Keratinocyte (primary cell): ENCODE results near the gene XIRP1. TPM values are rescaled to one million over a fixed set of nuclear protein-coding genes. Genes with fewer than 3 reads are reported as not detected.

Source experiments
- DNase-seq: peaks from one replicate; pipeline ENCODE4 v3.0.0-alpha.2; 2011; ENCODE audit warnings: low read depth, missing footprints, low spot score
- FAIRE-seq: peaks from 2 replicates; lab custom pipeline; 2011; peaks lifted over from hg19 to GRCh38; lab: Jason Lieb, UNC
- H2AFZ ChIP-seq: 2 replicates; pipeline ENCODE4 v1.6.0; 2012; ENCODE audit warnings: low read length, control low read depth, inconsistent platforms; ENCODE audit not compliant: control insufficient read depth
- H3K27ac ChIP-seq: 2 replicates; pipeline ENCODE4 v1.5.1; 2011; ENCODE audit warnings: low read length; ENCODE audit not compliant: control insufficient read depth, insufficient read depth
- H3K27me3 ChIP-seq: 3 replicates; pipeline ENCODE4 v1.6.0; 2011; ENCODE audit warnings: low read length; ENCODE audit not compliant: control insufficient read depth, insufficient read depth; ENCODE audit errors: extremely low read depth
- H3K36me3 ChIP-seq, 2 experiments: 2 replicates in 1 of 2; 3 replicates in 1 of 2; pipeline ENCODE4 v1.5.1; 2011; ENCODE audit warnings: low read length in 2 of 2, mild to moderate bottlenecking in 1 of 2; ENCODE audit not compliant: control insufficient read depth in 2 of 2, insufficient read depth in 2 of 2; ENCODE audit errors: extremely low read depth in 1 of 2
- H3K4me1 ChIP-seq: 3 replicates; pipeline ENCODE4 v1.5.1; 2011; ENCODE audit warnings: low read length; ENCODE audit not compliant: control insufficient read depth, insufficient read depth; ENCODE audit errors: extremely low read depth
- H3K4me2 ChIP-seq: 3 replicates; pipeline ENCODE4 v1.6.0; 2011; ENCODE audit warnings: low read depth, low read length; ENCODE audit not compliant: control insufficient read depth, insufficient read depth; ENCODE audit errors: extremely low read depth
- H3K4me3 ChIP-seq, 3 experiments: fragments of 200-600 bp in 1 of 3; sonication (generic) in 1 of 3; 2 replicates in 2 of 3; 3 replicates in 1 of 3; pipeline ENCODE4 v1.5.1; 2011 to 2016; ENCODE audit warnings: low read length in 3 of 3, mild to moderate bottlenecking in 3 of 3, control low read depth in 2 of 3, inconsistent platforms in 1 of 3, low read depth in 1 of 3, mixed read lengths in 1 of 3, mixed run types in 1 of 3, moderate library complexity in 1 of 3; ENCODE audit not compliant: control insufficient read depth in 2 of 3, insufficient read depth in 2 of 3; ENCODE audit errors: extremely low read depth in 1 of 3
- H3K79me2 ChIP-seq: 2 replicates; pipeline ENCODE4 v1.6.0; 2012; ENCODE audit warnings: low read length; ENCODE audit not compliant: control insufficient read depth, insufficient read depth
- H3K9ac ChIP-seq: 3 replicates; pipeline ENCODE4 v1.6.0; 2011; ENCODE audit warnings: low read length; ENCODE audit not compliant: control insufficient read depth, insufficient read depth; ENCODE audit errors: extremely low read depth
- H3K9me1 ChIP-seq: 3 replicates; pipeline ENCODE4 v1.6.0; 2011; ENCODE audit warnings: low read length; ENCODE audit not compliant: control insufficient read depth, insufficient read depth; ENCODE audit errors: extremely low read depth
- H3K9me3 ChIP-seq: 2 replicates; pipeline ENCODE4 v1.5.1; 2012; ENCODE audit warnings: low read depth, low read length; ENCODE audit not compliant: control insufficient read depth
- H4K20me1 ChIP-seq: 3 replicates; pipeline ENCODE4 v1.6.0; 2011; ENCODE audit warnings: low read length; ENCODE audit not compliant: control insufficient read depth, insufficient read depth; ENCODE audit errors: extremely low read depth
- EZH2 ChIP-seq: IDR thresholded peaks from one replicate; pipeline ENCODE4 v1.6.1; 2012; ENCODE audit warnings: inconsistent platforms, mild to moderate bottlenecking, low read length, moderate library complexity
- dilution Hi-C: fragments of 300-500 bp; cut with MboI; formaldehyde crosslinking; loops from one replicate; pipeline ENCODE4 v1.7.0; 2020; ENCODE audit warnings: low sequenced_read_pairs; ENCODE audit not compliant: extremely low pct_ligation_motif_present
- polyA minus RNA-seq, 3 experiments: library from RNA; depleted of rRNA, polyadenylated mRNA; stranded (reverse); fragments of >200 nt; gene quantifications; 1 replicate in 1 of 3; 2 replicates in 1 of 3; 3 replicates in 1 of 3; pipeline ENCODE4 v1.2.3, GENCODE V29; 2011
- polyA plus RNA-seq, 5 experiments: library from polyadenylated mRNA; depleted of rRNA in 3 of 5; stranded (reverse) in 3 of 5; stranded (forward) in 1 of 5; unstranded in 1 of 5; fragments of >200 nt; gene quantifications; 1 replicate in 1 of 5; 2 replicates in 3 of 5; 3 replicates in 1 of 5; pipeline versions ENCODE4 v1.2.1 to v1.2.3, GENCODE V29; 2011 to 2012; ENCODE audit warnings: missing spikeins in 2 of 5, low read depth in 1 of 5, low replicate concordance in 1 of 5
- TF ChIP-seq, protein P1 (sequence below), 3 experiments: IDR thresholded peaks in 1 of 3; conservative IDR thresholded peaks in 1 of 3; optimal IDR thresholded peaks in 1 of 3; 2 replicates in 2 of 3; 3 replicates in 1 of 3; pipeline versions ENCODE3 to v1.5.1; 2011; ENCODE audit warnings: low read length in 3 of 3, mild to moderate bottlenecking in 3 of 3, moderate library complexity in 2 of 3, control low read depth in 1 of 3, inconsistent platforms in 1 of 3; ENCODE audit not compliant: insufficient read depth in 2 of 3; ENCODE audit errors: extremely low read depth in 1 of 3

The XIRP1 gene, protein sequence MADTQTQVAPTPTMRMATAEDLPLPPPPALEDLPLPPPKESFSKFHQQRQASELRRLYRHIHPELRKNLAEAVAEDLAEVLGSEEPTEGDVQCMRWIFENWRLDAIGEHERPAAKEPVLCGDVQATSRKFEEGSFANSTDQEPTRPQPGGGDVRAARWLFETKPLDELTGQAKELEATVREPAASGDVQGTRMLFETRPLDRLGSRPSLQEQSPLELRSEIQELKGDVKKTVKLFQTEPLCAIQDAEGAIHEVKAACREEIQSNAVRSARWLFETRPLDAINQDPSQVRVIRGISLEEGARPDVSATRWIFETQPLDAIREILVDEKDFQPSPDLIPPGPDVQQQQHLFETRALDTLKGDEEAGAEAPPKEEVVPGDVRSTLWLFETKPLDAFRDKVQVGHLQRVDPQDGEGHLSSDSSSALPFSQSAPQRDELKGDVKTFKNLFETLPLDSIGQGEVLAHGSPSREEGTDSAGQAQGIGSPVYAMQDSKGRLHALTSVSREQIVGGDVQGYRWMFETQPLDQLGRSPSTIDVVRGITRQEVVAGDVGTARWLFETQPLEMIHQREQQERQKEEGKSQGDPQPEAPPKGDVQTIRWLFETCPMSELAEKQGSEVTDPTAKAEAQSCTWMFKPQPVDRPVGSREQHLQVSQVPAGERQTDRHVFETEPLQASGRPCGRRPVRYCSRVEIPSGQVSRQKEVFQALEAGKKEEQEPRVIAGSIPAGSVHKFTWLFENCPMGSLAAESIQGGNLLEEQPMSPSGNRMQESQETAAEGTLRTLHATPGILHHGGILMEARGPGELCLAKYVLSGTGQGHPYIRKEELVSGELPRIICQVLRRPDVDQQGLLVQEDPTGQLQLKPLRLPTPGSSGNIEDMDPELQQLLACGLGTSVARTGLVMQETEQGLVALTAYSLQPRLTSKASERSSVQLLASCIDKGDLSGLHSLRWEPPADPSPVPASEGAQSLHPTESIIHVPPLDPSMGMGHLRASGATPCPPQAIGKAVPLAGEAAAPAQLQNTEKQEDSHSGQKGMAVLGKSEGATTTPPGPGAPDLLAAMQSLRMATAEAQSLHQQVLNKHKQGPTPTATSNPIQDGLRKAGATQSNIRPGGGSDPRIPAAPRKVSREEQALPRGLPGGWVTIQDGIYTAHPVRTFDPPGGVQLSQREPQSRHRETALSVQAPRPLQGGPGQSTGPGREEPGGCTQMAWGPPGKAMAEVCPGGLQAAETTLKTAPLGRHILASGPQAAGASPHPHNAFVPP (N-terminal part only)
- polyA plus RNA-seq = not detected in 3 replicates
- polyA plus RNA-seq (2011; ENCODE audit: low read depth) = not detected
- polyA plus RNA-seq (2011; cell fraction: cytosol; rRNA removed) = not detected in 2 replicates
- not detected in 2 replicates for polyA plus RNA-seq (2011; cell fraction: nucleus; rRNA removed)
- polyA plus RNA-seq (2012; ENCODE audit: low replicate concordance) = 0.01 TPM in 1 of 2 replicates, not detected in the other
- not detected in 3 replicates for polyA minus RNA-seq
- polyA minus RNA-seq (2011; cell fraction: cytosol; rRNA and poly(A)+ RNA removed) = not detected
- not detected in 2 replicates for polyA minus RNA-seq (2011; cell fraction: nucleus; rRNA and poly(A)+ RNA removed)

GRCh38 chr3:39192490-39193092, at the start of gene XIRP1:
XIRP1 (minus strand) TSS chr3:39192595; CDS start chr3:39189445, 3,150 bp downstream.
- Histone ChIP-seq H3K27ac (no peak within 1 kb of the TSS), H3K36me3 (no peaks in the 10 kb centered on the region), H2AFZ (no peak within 1 kb of the TSS), H3K9me1 (no peaks in the 10 kb centered on the region), H3K4me1 (no peaks in the 10 kb centered on the region), H3K9me3 (no peaks in the 10 kb centered on the region), H3K9ac (no peak within 1 kb of the TSS), H3K79me2 (no peaks in the 10 kb centered on the region), H3K27me3 (peaks cover 3% of the 10 kb centered on the region), H4K20me1 (no peaks in the 10 kb centered on the region), H3K4me3 (no peak within 1 kb of the TSS), H3K4me2 (no peak within 1 kb of the TSS)
- dilution Hi-C loops = loop anchor here (5.0 kb wide), 2 partner anchors 50 to 100 kb away; no protein-coding TSS in a partner anchor
- TF ChIP-seq EZH2 = no peak
- TF ChIP-seq, protein P1, sequence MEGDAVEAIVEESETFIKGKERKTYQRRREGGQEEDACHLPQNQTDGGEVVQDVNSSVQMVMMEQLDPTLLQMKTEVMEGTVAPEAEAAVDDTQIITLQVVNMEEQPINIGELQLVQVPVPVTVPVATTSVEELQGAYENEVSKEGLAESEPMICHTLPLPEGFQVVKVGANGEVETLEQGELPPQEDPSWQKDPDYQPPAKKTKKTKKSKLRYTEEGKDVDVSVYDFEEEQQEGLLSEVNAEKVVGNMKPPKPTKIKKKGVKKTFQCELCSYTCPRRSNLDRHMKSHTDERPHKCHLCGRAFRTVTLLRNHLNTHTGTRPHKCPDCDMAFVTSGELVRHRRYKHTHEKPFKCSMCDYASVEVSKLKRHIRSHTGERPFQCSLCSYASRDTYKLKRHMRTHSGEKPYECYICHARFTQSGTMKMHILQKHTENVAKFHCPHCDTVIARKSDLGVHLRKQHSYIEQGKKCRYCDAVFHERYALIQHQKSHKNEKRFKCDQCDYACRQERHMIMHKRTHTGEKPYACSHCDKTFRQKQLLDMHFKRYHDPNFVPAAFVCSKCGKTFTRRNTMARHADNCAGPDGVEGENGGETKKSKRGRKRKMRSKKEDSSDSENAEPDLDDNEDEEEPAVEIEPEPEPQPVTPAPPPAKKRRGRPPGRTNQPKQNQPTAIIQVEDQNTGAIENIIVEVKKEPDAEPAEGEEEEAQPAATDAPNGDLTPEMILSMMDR (optimal IDR thresholded peaks at IDR 0.05 in 1 of 3, IDR thresholded peaks at IDR 0.05 in 1 of 3, conservative IDR thresholded peaks at IDR 0.05 in 1 of 3; ENCODE audit: extremely low read depth in 1 of 3, insufficient read depth in 2 of 3, low read length in 3 of 3) = no peak
- DNase-seq = no peak
- FAIRE-seq = no peak

- Histone ChIP-seq H3K79me2 (no peaks in the 10 kb centered on the region), H3K4me1 (no peaks in the 10 kb centered on the region), H3K4me3 (no peak overlapping the region), H3K36me3 (no peaks in the 10 kb centered on the region), H3K27ac (no peak overlapping the region), H2AFZ (no peak overlapping the region), H3K27me3 (peaks cover 14% of the 10 kb centered on the region), H3K9me3 (no peaks in the 10 kb centered on the region), H3K4me2 (no peak overlapping the region), H3K9me1 (no peaks in the 10 kb centered on the region), H4K20me1 (no peaks in the 10 kb centered on the region), H3K9ac (no peak overlapping the region)
- TF ChIP-seq EZH2 = no peak
- dilution Hi-C loops = loop anchor here (5.0 kb wide), 1 partner anchor 49 kb away; the partner anchor contains the start of gene XIRP1
- DNase-seq (no peak), FAIRE-seq (no peak)
These were observed 49.2 kb upstream of the XIRP1 start for GRCh38 chr3:39241561-39241960.
